GM18508 (cell line): ENCODE results near the gene PPP4R4.

Source experiments
- ATAC-seq: cut with Tn5 transposase; IDR thresholded peaks from one replicate; pipeline ENCODE4 v1.9.1; 2021; ENCODE audit warnings: moderate number of reproducible peaks; ENCODE audit not compliant: insufficient read depth, unreplicated experiment

Gene PPP4R4

DNA sequence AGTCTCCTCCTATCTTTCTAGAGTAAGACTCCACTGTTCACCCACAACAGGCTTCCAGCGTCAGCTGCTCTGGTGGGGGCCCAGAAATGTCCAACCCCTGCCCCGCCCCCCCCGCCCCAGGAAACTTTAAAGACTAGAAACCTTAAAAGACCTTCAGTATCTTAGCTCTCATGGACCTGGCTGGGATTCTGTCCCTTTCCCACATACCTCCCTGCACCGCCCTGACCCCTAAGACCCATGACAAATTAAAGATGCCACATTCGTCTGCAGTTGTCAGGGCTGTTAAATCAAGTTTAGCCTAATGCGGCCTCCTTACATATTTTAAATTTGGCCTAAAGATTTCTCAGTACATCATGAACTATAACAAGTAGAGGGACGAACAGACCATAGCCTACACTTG is 129.0 kb downstream of the PPP4R4 start:
- no peak for ATAC-seq

DNA sequence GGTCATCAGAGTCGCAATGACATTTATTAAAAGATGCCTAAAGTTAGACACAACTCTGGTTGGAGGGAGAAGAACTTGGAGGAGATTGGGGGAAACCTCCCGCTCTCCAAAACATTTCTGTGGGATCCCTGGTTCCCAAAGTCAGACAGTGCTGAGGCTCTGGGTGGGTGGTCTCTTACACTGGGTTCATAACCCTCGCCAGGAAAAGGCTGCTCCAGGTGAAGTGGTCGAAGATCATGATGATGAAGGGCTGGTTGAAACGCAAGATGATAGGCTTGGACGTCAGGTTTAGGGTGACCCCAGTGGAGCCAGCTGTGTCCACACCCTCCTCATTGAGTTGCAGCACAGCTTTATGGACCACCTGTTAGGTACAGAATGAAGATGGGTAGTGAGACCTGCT is 130.1 kb downstream of the PPP4R4 start:
- no peak for ATAC-seq

DNA sequence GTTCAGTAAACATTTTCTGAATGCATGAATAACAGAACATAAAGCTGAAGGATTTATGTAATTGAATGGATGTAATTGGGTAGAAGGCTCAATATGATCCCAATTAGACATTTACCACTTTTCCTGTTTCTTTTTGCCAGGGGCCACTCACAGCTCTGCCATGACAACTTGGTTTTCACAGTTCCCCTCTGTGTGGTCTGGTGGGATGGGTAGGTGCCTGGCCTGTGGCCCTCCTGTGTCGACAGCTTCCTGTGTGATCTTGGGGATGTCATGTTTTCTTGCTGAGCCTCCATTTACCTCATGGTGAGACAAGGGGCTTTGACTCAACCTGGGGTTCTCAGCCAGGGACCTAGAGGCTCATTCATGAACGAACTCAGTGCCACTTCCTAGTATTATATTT is 131.5 kb downstream of the PPP4R4 start:
- ATAC-seq, result no peak

DNA sequence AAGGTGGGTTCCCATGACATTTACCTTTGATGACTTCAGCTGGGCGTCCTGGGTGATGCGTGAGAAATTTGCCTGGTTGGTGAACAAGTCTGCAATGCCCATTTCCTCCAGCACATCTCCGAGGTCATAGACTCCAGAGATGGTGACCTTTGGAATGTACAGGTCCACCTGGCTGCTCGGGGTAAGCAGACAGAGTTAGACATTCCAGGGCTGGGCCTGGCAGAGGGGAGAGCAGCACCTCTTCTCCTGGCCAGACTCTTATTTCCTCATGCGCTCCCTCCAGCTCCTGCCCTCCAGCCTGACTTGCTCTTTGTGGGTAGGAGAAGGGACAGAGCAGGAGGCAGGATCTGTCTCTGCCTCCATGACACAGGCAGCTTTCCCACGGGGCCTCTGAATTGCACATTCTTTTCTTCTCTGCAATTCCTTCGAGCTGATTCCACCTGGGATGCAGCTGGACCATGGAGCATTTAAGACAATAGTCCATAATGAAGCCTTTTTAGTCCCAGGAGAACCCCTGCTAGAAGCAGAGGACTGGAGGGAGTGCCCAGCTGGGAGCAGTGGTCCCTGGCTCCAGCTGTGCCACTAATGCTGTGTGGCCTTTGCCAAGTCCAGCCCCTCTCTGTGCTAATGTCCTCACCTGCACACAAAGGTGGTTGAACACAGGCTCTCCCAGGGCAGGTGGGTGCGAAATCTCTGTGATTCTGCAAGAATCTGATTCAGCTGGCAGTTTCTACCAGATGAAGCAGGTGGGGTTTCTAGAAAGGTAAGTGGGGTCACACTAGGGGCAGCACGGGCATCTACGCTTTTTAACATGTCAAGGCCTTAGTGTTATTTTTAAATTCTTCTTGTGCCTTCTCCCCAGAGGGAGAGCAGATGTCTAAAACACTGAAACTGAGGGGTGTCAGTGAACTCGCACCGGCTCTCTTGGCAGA is 132.2 kb downstream of the PPP4R4 start:
- no peak for ATAC-seq

DNA sequence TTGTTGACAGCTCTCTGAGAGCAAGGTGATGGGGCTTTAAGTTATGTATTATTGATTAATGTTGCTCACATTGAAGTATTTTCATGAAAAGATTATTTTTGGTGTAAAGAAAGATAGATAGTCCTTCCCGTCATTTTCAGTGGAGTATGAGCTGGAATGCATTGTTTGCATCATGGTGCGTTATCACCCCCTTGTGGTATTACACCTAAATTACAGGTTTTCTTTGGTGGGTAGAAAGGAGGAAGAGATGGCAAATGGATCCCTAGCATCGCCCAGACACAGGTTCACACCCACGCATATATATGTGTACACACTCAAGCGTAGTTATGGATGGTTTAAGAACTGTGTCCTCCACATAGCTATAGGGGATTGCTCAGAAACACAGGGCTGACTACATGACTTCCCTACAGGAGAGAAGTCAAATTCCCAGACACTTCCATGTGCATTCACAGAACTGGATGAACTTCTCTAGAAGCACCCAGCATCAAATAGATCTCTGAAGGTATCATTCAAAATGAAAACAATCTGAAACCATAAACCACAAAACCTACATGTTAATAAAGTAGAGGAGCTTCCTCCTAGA is 133.4 kb downstream of the PPP4R4 start:
- no peak for ATAC-seq

DNA sequence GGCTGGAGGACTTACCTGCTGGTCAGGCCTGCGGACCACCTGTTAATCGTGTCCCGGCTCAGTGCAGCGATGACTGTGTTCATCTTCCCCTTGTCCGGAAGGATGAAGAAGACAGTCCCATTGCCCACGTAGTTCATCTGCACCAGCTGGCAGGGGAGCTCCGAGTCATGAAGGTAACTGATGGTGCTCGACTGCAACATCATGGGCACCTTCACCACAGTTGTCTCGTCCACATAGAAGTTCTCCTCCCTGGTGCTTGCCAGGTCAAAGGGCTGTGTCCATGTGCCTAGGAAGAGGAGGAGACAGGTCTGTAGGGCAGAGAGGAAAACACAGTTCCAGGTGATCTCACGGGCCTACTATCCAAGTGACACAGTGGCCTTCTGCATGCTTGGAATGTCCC is 135.6 kb downstream of the PPP4R4 start:
- no peak for ATAC-seq

DNA sequence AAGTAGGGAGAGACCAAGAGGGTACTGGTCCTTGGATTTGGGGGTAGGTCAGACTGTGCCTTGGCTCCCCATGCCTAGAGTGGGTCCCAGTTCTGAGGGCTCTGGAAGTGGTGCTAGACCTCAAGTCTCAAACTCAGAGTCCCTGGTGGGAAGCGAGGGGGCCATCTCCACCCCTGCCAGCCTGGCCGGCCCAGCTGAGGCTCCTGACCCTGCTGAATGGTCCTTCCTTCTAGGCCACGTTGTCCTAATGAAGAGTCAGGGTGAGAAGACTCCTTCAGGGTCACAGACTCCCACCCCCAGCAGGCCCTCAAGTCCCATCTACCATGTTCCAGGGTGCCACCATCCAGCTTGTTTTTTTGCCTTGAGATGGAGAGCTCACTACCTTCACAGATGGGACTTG is 136.1 kb downstream of the PPP4R4 start:
- no peak for ATAC-seq

DNA sequence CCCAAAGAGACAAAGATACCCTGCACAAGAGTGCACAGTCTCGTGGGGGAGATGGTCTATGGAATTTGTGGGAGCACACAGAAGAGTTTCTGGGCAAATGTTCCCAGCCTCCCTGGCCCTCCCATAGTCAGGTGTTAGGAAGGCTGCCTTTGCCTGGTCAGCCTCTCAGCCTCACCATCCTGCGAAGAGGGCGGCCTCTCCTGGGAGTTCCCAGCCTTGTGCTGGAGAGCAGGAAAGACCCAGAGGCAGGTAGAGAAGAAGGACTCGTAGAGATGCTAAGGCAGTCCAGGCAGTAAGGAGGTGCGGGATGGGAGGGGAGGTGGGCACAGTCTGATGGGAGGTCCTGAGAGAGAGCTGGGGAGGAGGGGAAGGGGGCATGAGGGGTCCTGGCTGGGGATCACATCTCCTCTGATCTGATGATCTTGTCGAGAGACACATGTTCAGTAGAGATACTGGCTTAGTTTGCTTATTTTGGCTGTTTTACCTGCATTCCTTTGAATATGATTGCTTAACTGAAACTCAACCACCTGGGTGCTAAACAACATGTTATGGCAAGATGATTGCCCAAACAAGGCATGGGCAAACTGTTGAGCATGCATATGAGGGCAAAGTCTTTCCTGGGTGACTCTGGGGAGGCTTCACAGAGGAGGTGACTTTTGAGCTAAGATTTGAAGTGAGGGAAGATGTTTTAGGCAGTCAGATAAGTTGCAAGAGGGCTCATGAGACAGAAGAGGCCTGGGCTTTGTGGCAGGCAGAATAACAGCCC is 138.5 kb downstream of the PPP4R4 start:
- no peak for ATAC-seq

DNA sequence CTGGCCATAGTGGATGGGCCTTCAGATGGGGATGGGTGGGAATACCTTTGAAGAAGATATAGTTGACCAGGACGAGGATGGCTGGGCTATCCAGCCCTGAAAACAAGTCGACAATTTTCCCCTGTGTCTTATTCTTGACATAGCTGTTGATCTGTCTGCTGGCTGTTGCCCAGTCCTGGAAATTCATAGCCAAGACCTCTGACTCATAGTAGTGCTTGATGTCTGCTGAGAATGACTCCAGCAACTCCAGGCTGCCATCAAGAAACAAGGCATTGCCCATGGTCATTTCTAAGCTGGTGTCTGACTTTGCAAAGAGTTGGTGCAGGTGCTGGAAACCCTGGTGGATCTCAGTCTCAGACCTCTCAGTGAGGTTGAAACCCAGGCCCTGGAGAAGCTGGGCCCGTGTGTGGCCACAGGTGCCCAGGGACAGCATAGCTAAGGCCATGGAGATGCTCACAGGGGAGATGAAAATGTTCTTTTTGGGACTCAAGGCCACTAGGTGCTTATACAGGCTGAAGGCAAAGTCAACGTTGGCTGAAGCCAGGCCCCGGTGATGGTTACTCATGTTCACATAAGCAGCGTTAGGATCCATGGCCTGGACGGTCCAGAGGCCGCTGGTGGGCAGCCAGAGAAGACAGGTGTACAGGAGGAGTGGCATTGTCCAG is 140.0 kb downstream of the PPP4R4 start:
- no peak for ATAC-seq

DNA sequence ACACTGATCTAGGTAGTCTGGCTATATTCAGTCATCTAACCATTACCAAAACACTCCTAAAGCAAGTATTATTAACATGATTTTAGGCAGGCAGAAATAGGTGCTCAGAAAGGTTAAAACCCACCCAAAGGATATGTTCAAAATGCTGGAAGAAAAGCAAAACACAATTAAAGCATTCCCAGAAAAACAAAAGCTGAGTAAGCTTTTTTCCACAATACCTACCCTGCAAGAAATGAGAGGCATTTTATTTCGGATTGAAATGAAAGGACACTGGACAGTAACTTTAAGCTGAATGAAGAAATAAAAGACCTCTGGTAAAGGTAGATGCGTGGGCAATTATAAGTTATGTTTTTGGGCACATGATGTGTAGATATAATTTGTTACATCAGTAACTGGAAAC is 140.8 kb downstream of the PPP4R4 start:
- no peak for ATAC-seq

DNA sequence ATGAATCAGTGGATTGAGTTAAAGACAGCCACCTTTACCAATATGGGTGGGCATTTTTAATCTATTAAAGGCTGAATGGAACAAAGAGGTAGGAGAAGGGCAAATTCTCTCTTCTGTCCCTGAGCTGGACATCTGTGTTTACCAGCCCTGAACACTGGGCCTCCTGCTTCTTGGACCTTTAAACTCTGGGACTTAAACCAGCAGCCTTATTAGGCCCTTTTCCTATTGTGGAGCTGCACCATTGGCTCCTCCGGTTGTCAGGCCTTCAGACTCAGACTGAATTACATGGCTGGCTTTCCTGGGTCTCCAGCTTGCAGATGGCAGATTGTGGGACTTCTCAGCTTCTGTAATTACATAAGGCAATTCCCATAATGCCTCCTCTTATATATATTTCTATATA is 142.6 kb downstream of the PPP4R4 start:
- no peak for ATAC-seq

DNA sequence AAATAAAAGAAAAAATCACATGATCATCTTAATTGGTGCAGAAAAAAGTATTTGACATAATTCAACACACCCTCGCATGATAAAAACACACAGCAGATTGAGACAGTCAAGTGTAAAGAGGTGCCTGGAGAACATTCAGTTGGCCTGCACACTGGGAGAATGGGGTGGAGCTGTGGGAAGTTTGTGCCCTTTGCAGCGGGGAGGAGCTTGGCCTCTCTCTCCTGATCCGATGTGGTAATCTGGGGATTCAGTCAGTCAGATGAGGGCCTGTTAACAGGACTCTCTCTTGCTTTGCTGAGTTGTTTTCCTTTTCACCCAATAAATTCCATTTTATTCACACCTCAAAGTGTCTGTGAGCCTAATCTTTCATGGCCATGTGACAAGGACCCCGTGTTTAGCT is 143.1 kb downstream of the PPP4R4 start:
- no peak for ATAC-seq

DNA sequence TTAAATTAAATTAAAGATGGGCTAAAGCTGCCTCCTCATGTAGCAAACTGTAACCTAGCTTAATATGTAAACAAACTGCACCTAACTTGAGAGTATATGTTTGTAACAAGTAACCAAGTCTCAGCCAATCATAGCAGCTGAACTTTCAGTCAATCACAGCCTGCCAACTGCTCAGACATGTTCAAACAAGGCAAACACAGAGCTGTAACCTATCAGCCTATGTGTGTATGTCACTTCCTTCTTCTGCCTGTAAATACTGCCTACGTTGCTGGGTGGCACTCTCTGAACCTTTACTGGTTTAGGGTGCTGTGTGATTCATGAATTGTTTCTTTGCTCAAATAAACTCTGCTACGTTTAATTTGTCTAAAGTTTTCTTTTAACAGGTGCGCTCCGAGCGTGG is 146.1 kb downstream of the PPP4R4 start:
- ATAC-seq, result no peak

DNA sequence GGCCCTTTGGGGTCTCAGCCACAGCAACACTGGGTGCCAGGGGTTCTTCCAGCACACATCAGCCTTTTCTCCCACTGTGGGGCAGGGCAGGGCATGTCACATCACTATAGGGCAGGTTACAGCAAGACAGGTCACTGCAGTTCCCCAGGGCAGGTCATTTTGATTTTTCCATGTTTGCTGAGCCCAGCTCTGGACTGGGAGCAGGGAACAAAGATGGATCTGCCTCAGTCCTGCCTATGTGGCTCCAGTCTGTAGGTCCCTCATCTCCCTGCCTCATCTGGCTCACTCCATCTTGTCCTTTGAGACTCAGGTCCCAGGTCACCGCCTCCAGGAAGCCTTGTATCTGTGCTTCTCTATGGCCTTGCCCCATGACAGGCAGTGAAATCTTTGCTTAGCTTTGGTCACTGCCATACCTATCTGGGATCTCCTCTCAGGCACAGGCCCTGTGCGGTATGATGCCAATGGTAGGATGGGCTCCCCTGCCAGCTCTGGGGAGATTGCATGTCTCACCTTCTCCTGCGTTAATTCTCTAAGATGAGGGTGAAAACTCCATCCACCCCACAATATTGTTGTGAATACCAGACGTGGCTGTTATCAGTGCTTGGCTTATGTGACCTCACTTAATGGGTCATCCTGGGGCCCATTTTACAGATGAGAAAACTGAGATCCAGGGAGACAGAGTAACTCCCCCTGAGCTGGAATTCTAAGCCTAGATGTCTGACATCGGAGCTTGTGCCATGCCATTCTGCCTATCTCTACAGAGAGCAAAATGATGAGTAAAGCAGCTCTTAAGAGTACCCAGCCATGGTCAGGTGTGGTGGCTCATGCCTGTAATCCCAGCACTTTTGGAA is 147.5 kb downstream of the PPP4R4 start:
- ATAC-seq, result no peak

DNA sequence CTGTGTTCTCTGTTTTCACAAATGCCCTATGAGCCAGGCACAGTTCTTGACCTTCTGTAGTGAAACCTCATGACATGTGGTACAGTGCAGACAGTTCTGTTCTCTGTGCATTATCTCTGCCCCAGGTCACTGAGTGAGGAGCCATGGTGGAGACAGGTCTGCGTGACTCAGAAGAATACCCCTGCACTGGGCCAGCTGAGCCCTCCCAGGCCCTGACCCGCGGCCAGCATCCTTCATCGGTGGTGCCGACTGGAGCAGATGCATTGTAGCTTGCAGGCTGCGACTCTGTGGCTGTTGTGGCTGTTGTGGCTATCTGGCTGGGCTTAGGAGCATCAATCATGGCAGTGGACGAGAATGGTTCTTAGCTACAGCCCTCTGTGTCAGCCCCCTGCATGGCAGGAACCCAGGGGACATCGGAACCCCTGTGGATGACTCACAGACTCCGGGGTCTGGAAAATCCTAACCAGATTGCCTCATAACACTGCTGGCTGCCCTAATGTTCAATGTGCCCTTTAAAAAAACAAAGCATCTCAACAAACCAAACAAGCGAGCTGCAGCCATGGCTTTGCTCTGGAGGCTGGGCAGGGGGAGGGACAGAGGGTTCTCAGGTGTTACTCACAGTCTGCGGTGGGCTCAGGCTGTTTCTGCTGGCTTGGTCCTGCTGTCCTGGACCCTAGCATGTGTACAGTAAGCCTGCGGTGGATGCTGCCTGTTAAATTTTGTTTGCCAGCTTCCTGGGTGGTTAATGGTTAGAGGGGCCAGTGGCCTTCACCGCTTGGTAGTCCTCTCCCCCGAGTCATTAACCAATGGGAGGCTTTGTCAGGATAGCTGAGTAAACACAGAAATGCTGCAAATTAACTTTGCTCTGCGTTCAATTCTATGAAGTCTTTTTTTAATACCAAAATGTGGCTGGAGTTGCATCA is 148.8 kb downstream of the PPP4R4 start, which contains the start of gene SERPINA6:
Gene SERPINA6, minus strand, starts transcription at position 689 of the 923 bp plus-strand sequence. CDS start 8,688 bp downstream, outside the sequence.
- ATAC-seq, result no peak

DNA sequence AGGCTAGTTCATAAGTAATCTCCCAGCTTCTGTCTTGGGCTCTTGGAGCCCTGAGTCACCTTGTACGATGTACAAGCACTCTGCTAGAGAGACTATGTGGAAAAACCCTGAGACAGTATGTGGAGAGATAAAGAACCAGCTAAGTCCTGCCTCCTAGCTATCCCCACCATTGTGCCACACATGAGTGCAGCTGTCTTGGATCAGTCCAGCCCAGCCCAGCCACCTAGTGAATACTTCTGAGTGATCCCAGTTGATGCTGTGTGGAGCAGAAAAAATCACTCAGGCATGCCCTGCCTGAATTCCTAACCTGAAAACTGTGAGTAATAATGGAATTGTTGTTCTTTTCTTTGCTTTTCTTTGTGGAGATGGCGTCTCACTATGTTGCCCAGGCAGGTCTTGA is 154.1 kb downstream of the PPP4R4 start:
- ATAC-seq, result no peak
